ENCODE results near the gene LALBA. TPM values are rescaled to one million over a fixed set of nuclear protein-coding genes. Genes with fewer than 3 reads are reported as not detected.
A peak's percentile ranks its signal among the peaks of the same experiment; 100 is the strongest.

Gene LALBA
- total and polyA plus RNA-seq, 9 of the 15 experiments (the other 6 are each of a cell fraction or from before 2014, with no cell fraction given) = 0.21 TPM; not detected in 8

- no peak for TF ChIP-seq FOXO4 (CRISPR knock-in tag; IDR thresholded peaks at IDR 0.05)
- no peak for TF ChIP-seq SIN3A (IDR thresholded peaks at IDR 0.05; ENCODE audit: borderline replicate concordance in 2 of 2, control insufficient read depth in 1 of 2, low read depth in 2 of 2, low read length in 2 of 2)
- no peak for TF ChIP-seq MGA (IDR thresholded peaks at IDR 0.05)
- TF ChIP-seq MTF1 (CRISPR knock-in tag; IDR thresholded peaks at IDR 0.05; ENCODE audit: borderline replicate concordance) = no peak
- no peak for TF ChIP-seq BACH1 (tag; IDR thresholded peaks at IDR 0.05)
- no peak for TF ChIP-seq ZBTB11 (CRISPR knock-in tag; IDR thresholded peaks at IDR 0.05)
- peak; percentile 48; the same call in 1 of the 2 replicates for TF ChIP-seq BMI1 (IDR thresholded peaks at IDR 0.05; ENCODE audit: low read length)
- no peak for TF ChIP-seq ZNF316 (IDR thresholded peaks at IDR 0.05)
These were observed 48.7 kb upstream of the LALBA start (continued) for GRCh38 chr12:48618541-48618940.
